HG03571 (cell line): Measurements from ENCODE around the gene HAND1.

Experiments used
- ATAC-seq: cut with Tn5 transposase; IDR thresholded peaks from one replicate; pipeline ENCODE4 v1.9.1; 2021; ENCODE audit not compliant: unreplicated experiment

The HAND1 gene

DNA sequence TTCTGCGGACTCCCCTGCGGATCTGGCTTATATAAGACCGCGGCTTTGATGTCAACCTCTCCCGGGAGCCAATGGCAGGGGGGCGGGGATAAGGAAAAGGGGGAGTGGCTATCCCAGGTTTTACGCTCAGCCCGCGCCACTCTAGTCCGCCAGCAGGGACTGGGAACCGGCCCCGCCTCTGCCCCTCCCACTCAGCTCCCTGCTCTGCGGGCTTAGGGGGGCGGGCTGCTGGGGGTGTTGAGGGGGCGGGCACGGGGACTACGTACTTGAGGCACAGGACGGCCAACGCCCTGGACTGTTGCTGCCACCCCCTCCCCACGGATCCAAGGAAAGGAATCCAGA is at the start of gene HAND1:
Gene HAND1, minus strand, starts transcription at position 4 of the 342 bp plus-strand sequence. CDS start 219 bp downstream, outside the sequence.
- ATAC-seq, result no peak

DNA sequence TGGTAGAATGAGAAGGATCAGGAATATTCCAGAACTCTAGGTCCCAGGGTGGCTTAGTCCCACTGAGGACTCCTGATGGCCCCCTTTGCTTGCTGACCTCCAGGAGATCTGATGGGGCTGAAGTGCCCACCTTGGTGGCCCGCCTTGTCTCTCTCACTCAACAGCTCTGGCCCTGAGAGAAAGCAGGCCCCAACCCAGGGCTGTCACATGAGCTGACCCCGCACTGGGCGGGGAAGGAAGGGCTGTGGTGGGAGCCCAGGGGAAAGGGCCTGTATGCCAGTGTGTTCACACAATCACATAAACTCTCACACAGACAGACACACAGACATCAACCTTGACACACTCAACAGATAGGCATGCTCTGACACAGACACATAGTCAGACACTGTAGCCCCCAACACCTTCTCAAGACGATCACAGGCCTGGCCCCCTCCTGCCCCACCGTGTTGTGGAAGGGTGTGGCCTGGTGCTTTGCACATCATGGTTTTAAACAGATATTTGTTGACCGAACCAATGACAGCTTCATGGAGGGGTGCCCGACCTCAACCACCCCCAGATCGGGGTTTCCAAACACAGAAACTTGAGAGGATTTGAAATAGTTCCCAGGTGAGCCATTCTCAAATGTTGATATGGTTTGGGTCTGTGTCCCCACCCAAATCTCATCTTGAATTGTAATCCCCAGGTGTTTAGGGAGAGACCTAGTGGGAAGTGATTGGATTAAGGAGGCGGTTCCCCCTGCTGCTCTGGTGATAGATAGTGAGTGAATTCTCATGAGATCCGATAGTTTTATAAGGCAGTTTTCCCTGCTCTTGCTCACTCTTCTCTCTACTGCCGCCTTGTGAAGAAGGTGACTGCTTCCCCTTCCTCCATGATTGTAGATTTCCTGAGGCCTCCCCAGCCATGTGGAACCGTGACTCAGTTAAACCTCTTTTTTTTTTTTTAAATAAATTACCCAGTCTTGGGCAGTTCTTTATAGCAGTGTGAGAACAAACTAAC is 48.5 kb upstream of the HAND1 start:
- no peak for ATAC-seq

DNA sequence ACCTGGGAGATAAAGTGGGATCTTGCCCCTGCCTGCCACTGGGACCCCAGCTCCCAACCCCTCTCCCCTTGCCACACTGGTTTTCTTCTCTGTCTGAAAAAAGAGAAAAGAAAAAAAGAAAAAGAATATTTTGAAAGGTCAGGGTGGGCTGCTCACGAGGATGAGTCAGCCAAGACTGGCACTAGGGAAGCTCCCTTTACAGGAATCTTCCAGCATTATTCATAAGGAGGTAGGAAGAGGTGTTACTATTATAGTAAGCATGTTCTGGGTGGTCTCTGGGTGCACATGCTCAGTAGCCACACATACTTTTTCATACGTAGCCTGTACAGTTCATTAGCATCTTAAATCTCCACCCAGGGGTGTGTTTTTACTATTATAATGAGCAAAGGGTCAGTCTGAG is 46.8 kb upstream of the HAND1 start:
- ATAC-seq, result no peak

DNA sequence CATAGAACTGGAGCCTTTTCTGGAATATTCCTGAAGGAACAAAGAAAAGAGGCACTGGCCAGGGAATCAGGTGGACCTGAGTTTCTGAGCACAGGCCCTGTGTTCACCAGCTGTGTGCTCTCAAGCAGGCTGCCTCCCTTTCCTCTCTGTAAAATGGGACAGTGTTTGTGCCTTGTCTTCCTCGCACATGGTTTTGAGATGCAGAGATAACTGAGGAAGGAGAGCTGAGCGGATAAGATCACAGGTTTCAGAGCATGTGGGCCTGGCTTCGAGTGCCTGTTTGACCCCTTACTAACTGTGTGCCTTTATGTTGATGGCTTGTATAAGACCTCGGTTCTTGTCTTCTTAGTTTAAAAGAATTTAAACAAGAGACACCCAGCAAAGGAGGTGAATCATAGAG is 46.2 kb upstream of the HAND1 start:
- no peak for ATAC-seq

DNA sequence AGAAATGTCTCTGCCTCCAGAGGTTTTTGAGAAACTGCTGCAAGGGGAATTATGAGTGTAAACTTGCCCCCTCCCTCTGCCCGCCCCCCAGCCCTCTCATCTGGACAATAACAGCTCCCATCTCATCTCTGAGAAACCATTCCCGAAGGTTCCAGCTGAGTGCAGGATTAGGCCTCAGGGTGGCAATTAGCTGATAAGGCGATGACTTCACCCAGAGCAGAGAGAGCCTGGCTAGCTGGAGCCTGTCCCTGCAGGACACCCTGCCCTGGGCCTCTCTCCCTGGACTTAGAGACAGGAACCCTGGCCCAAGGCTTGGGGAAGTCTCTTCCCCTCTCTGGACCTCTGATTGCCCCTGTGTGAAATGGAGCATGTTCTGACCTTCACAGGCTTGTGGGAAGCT is 45.7 kb upstream of the HAND1 start:
- ATAC-seq, result no peak

DNA sequence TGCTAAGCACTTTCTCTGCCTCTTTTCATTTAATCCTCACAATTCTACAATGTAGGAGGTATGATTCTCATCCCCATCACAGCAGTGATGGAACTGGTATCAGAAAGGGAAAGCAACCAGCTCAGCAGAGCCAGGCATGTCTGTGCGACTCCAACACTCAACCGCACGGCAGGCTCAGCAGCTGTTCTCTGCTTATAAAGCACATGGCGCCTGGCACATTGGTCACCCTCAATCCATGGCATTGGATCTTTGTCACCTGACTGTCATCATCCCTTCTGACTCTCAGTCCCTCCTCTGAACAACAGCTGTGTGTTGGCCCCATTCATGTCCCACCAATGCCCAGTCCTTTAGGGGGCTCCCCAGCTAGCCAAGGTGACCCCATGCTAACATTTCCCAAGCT is 45.1 kb upstream of the HAND1 start:
- no peak for ATAC-seq

DNA sequence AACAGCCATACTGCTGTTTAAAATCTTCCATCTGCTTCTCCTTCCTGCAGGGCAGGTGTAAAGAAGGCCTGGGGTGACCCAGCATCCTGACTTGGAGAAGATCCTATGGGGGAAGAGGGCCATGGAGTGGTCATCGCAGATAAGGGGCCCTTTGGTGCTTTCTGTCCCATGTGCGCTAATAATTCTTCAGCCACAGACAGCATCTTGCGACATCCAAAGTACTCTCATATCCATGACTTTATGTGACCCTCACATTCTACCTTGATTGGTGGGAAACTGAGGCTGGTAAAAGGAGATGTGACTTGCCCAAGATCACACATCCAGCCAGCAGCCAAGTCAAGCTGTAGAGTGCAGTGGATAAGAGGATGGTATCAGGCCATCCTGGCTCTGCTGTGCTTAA is 44.3 kb upstream of the HAND1 start:
- no peak for ATAC-seq

DNA sequence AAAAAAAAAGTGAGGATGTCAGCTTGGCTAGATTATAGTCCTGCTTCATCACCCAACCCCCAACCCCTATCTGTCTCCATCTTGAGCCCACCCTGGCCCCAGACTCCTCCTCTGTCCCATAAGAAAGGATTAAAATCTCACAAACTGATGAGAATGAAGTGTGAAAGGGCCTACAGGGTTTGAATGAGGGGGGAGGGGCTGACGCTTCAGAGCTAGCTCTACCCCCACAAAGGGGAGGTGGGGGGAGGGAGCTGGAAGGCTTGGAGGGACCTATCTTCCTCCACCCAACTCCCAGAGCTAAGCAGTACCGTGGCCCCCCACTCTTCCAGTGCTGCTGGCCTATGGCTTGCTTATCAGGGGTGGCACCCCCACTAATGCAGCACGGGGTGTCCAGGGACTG is 43.7 kb upstream of the HAND1 start:
- no peak for ATAC-seq

DNA sequence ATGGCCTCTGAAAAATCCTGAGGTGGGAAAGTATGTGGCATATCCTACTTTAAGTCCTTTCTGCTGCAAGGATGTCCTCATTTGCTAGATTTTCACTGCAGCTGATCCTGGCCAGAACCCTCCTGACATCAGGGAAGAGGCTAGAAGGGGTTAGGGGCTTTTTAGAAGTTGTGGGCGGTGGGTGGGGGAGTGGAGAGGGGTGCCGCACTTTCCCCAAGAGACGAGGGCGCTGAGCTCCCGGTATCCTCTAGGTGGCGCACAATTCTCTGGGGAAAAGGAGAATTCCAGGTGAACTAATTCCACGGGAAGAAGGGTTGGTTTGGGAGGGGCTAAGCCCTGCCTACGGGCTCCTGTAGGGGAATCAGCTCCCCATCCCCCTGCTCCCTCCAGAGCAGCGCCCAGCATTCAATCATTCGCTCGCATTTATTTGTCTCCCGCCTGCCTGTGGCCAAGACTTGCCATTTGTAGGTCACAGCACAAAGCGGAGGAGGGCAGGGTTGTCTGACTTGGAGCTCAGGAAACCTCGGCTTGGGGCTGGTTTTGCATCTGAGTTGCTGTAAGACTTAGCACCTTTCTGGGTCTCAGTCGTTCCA is 42.9 kb upstream of the HAND1 start:
- no peak for ATAC-seq

DNA sequence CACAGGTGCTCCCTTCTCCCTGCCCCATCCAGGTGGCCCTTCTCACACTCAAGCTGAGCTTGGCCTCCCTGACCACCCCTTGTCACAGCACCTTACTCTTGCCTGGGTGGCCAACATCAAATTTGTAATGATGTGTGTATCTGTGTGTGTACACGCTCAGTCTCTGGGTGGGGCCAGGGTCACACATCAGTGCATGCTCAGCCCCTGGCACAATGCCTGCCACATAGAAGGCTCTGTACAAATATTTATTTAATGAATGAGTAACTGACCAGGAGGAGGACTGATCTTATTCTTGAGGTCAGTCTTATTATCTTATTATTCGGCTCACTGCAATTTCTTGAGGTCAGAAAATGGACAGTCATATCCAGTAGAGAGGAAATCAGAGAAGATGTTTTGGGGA is 41.3 kb upstream of the HAND1 start:
- no peak for ATAC-seq

DNA sequence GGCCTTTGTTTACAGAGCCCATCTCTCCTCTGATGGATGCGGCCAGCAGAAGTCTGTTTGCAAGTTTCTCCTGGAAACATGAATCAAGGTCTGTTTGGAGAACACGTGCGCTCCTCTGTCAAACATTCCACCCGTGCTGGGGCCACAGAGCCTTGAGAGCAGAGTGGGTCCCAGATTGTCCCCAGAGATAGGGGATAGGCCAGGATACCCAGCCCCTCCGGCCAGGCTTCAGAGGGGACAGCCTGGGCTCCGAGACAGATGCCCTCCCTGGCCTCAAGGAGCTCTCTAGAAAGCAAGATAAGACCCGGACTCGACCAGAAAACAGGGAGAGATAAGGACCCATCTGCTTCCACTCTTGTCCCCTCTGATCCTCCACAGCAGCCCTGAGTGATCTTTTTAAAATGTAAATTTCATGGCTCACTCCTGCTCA is 40.4 kb upstream of the HAND1 start:
- no peak for ATAC-seq

DNA sequence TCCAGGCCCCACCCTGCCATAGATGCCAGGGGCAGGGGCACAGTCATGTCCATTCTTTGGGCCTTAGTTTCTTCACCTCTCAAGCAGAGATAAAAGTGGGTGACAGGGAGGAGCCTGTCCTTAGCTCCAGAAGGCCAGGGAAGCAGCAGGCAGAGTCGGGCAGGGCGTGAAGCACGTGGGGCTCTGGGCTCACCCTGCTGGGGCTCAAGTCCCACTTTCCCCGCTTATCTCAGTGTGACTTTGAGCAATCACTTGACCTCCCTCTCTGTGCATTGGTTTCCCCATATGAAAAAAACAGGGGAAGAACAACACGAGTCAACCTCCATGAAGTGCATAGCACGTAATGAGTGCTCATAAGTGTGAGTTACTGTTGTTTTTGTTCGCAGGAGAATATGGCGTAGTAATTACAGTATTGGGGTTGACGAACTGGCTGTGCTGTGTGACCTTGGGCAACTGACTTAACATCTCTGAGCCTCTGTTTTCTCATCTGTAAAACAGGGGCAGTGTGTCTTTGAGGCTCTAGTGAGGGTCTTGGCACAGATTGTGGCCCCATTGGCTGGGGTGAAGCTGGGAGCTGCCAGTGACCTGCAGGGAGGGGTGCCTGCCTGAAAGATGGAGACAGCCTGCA is 39.9 kb upstream of the HAND1 start:
- no peak for ATAC-seq

DNA sequence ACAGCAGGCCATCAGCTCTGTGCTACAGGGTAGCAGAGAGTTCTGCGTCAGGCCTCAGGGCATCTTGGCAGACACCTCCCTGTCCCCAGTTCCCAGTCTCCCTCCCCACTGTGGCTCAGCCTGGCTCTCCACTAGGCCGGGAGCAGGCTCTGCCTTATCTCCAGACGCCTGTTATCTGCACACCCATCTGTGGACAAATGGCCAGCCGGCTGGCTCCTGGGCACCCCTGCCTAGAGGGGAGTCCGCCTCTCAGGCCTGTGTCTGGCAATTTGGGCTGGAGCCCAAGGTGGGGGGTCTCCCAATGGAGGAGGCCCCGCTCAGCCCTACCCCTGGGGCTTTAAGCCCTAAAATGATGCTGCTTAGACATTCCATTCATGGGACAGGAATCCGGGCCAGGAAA is 39.2 kb upstream of the HAND1 start:
- ATAC-seq, result no peak

DNA sequence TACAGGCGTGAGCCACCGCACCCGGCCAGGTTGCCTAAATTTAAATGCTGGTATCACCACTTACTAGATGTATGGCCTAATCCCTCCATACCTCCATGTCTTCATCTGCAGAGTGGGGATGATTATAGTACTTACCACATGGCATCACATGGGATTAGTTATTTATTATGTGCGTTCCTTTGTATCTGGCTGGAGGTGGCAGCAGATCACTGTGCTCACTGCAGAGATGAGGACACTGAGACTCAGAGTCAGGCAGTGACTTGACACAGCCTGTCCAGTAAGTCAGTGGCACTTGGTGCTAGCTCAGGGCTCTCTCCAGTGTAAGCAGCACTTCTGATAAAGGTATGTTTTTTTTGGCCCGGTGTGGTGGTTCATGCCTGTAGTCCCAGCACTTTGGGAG is 38.4 kb upstream of the HAND1 start:
- ATAC-seq, result no peak

DNA sequence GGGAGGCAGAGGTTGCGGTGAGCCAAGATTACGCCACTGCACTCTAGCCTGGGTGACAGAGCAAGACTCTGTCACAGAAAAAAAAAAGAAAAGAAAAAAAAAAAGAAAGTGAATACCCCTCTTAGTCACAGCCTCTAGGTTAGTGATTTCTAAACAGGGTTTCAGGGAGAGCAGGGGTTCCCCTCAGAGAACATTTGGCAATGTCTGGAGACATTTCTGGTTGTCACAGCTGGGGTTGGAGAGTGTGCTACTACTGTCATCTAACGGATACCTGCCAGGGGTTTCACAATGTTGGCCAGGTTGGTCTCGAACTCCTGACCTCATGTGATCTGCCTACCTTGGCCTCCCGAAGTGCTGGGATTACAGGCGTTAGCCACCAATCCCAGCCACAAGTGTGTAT is 37.5 kb upstream of the HAND1 start:
- peak; percentile 41 for ATAC-seq

DNA sequence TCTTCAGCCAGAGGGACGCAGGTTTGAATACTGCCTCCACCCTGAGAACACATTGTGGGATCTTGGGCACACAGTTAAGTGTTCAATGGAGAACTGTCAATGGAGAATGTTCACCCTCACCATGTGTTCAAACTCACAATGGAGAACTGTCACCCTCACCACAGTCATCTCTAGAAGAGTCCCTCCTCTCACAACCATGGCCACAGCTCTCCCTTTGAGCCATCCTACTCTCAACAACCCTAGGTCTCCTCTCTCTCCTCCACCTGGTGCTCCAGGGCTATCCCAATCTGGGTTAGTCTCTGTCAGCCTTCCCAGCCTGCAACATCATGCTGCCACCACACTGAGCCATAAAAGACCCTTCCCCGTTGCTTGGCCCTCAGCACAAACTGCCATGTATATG is 36.3 kb upstream of the HAND1 start:
- peak; percentile 35 for ATAC-seq

DNA sequence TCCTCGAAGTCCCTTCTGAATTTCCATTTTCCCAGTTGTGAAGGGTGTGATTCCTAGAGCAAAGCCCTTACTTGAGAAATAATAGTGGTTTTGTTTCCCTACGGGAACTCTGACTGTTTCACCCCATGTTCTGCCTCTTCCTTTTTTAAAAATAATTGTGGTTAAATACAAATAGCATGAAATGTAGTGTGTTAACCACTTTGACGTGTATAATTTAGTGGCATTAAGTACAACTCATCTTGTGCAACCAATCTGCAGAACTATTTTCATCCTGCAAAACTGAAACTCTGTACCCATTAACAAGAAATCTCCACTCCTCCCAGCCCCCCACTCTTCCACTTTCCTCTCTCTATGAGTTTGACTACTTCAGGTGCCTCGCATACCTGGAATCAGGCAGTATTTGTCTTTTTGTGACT is 35.6 kb upstream of the HAND1 start:
- no peak for ATAC-seq

DNA sequence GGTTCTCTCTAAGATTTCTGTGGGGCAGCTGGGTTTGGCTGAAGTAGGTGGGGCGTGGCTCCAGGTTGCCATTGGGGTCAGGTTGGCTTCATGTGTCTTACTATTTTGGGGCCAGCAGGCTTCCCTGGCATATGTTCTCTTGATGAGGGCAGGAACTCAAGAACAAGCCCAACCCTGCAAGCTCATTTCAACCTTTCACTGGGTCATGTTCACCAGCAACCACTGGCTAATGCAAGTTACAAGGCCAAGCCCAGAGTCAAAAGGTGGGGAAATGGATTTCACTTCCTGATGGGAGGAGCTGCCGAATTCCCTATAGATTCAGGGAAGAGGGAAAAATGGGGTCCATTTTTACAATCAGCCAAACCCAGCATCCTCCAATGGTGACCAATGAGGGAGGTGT is 34.0 kb upstream of the HAND1 start:
- ATAC-seq, result no peak

DNA sequence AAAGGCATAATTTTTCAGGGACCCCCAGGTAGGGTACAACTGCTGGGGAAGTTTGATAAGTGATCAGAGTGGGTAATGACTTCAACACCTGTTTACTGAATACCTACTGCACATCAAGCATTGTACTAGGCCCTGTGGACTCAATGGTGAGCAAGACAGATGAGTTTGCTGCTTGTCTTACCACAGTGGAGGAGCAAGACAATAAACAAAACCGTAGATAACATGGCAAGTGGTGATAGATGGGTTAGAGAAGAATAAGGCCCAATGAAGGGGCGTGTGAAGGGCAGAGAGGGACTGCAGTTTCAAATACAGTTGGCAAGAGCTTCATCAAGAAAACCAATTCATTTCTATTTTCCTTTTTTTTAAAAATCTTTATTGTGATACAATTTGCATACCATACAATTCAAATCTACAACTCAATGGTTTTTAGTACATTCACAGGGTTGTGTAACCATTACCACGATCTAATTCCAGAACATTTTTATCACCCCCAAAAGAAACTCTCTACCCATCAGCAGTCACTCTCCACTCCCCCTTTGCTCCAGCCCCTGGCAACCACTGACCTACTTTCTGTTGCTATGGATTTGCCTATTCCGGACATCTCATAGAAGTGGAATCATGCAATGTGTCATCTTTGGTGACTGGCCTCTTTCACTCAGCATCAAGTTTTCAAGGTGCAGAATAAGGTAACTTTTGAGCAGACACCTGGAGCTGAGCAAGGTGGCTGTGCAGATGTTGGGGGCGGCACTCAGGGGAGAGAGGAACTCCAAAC is 31.9 kb upstream of the HAND1 start:
- ATAC-seq, result no peak

DNA sequence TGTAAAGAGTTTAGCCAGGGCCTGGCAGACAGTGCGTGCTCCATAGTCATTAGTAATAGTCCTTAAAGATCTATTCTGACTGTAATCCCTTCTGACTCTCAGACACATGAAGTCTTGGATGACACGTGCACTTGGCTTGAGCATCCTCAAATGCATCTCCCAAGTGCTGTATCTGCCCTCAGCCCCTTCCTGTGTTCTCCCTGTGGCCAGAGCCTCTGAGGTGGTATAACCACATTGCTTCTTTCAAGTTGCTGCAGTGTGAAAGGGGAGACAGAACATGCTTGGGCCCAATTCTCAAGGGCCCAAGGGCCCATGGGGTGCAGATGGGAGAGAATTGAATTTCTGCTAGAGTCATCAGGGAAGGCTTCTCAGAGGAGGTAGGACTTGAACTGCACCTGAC is 30.1 kb upstream of the HAND1 start:
- no peak for ATAC-seq

DNA sequence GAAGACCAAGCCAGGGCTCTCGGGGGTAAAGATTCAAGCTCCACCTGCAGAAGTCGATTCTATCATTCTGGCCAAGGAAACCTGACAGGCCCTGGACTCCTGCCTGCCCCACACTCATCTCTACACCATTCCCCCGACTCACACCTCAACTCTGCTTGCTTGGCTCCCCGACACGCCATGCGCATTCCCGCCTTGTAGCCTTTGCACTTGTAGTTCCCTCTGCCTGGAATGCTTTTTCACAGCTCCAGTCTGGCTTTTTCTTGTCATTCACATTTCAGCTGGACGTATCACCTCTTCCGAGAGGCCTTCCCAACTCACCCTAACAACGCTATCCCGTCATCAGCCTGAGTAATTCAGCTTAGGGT is 28.7 kb upstream of the HAND1 start:
- no peak for ATAC-seq
